ENCODE data around the gene SLMAP. TPM values are rescaled to one million over a fixed set of nuclear protein-coding genes. Genes with fewer than 3 reads are reported as not detected.

SLMAP gene
- total RNA-seq, 1 donor from 2014 or later, result 57.1 TPM

DNA sequence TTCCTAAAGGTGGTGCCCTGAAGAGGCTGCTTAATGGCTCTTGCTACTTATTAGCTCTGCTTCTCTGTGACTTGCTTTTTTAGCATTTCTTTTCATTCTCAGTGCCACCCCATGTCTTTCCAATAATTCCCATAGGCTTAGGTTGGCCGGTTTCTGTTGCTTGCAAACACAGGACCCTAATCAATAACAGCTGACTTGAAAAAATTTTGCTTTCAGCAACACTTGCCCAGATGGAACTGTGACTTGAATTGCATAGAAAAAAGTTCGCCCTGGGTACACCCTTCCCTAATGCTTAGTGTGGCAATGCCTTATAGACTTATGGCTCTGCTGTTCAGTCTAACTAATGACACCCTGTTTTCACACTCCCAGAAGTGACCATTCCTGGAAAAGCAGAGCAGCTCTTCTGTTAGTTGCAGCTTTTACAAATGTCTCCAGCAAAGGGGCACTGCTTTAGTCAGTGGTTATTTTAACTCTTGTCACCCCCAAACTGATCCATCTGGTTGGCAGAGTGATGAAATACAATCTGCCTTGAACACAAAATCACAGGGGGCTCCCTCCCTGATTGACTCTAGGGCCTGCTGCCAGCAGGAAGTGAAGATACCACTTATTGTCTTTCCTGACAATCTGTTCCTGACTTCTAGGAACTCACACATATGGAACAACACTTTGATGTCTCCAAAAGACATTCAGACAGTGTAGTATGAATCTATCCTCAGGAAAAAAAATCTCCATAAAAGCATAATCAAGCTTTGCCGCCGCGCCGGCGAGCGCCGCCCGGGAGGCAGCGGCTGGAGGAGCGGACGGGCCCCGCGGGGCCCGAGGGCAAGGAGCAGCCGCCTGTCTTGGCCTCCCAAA is 9.7 kb upstream of the SLMAP start:
- no peaks in the 10 kb centered on the region for H3K4me1 Mint-ChIP-seq
- CTCF ChIA-PET, result no interaction called here
- H3K36me3 Mint-ChIP-seq (ENCODE audit: low read depth), result no peaks in the 10 kb centered on the region
- no peak overlapping the region for H3K27ac Mint-ChIP-seq
- H3K4me3 Mint-ChIP-seq, result no peak overlapping the region
- TF ChIP-seq CTCF (IDR thresholded peaks at IDR 0.05), result no peak
- intact Hi-C loops (cut with micrococcal nuclease), result no loop called here
- POLR2A ChIA-PET, result interaction anchor here (0.6 kb wide), 1 partner anchor 109 kb away, joined by 3 read pairs; no protein-coding TSS in a partner anchor
- DNase-seq, result no peak
- ATAC-seq (ENCODE audit: low read depth), result no peak
- H3K27me3 Mint-ChIP-seq, result no peaks in the 10 kb centered on the region
- no peaks in the 10 kb centered on the region for H3K9me3 Mint-ChIP-seq

GRCh38 chr3:57749542-57749941 is 6.6 kb upstream of the SLMAP start:
- no peak for TF ChIP-seq CTCF (IDR thresholded peaks at IDR 0.05)
- CTCF ChIA-PET, result no interaction called here
- no peak overlapping the region for H3K27ac Mint-ChIP-seq
- no peaks in the 10 kb centered on the region for H3K36me3 Mint-ChIP-seq (ENCODE audit: low read depth)
- H3K4me3 Mint-ChIP-seq, result no peak overlapping the region
- intact Hi-C loops (cut with micrococcal nuclease), result no loop called here
- no peaks in the 10 kb centered on the region for H3K27me3 Mint-ChIP-seq
- DNase-seq (no peak), ATAC-seq (ENCODE audit: low read depth) (no peak)
- POLR2A ChIA-PET, result no interaction called here
- no peaks in the 10 kb centered on the region for H3K4me1 Mint-ChIP-seq
- no peaks in the 10 kb centered on the region for H3K9me3 Mint-ChIP-seq

DNA sequence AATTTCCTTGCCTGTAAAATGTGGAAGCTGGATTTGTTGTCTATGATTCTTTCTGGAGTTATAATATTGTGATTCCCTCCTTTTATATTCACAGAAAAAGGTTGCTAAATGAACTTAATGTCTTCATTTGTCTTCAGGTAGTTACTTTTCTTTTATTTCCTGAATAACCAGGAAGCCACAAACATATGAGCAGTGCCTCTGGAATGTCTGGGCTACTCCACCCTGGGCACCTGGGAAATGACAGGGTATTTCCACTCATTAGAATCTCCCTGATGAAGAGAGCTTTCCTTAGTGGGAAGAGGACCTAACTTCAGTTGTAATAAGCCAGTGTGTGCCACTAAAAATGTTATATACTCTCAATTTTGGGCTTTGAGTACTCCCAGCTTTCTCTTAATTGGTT is 3.8 kb upstream of the SLMAP start:
- Mint-ChIP-seq H3K9me3 (no peaks in the 10 kb centered on the region), H3K4me1 (peaks cover 11% of the 10 kb centered on the region), H3K4me3 (no peak overlapping the region), H3K36me3 (ENCODE audit: low read depth) (peaks cover 9% of the 10 kb centered on the region), H3K27me3 (no peaks in the 10 kb centered on the region), H3K27ac (no peak overlapping the region)
- ChIA-PET CTCF (no interaction called here), POLR2A (no interaction called here)
- DNase-seq, result no peak
- TF ChIP-seq CTCF (IDR thresholded peaks at IDR 0.05), result no peak
- ATAC-seq (ENCODE audit: low read depth), result no peak
- intact Hi-C loops (cut with micrococcal nuclease), result loop anchor here (10.0 kb wide), 1 partner anchor 682 kb away; the partner anchor contains the start of gene PDHB

GRCh38 chr3:57753016-57753415 is 3.1 kb upstream of the SLMAP start:
- DNase-seq (no peak), ATAC-seq (ENCODE audit: low read depth) (no peak)
- H3K9me3 Mint-ChIP-seq, result no peaks in the 10 kb centered on the region
- no peak overlapping the region for H3K27ac Mint-ChIP-seq
- TF ChIP-seq CTCF (IDR thresholded peaks at IDR 0.05), result no peak
- peaks cover 17% of the 10 kb centered on the region for H3K36me3 Mint-ChIP-seq (ENCODE audit: low read depth)
- intact Hi-C loops (cut with micrococcal nuclease), result loop anchor here (10.0 kb wide), 1 partner anchor 682 kb away; the partner anchor contains the start of gene PDHB
- POLR2A ChIA-PET, result no interaction called here
- CTCF ChIA-PET, result no interaction called here
- peaks cover 18% of the 10 kb centered on the region for H3K4me1 Mint-ChIP-seq
- no peak overlapping the region for H3K4me3 Mint-ChIP-seq
- no peaks in the 10 kb centered on the region for H3K27me3 Mint-ChIP-seq

DNA sequence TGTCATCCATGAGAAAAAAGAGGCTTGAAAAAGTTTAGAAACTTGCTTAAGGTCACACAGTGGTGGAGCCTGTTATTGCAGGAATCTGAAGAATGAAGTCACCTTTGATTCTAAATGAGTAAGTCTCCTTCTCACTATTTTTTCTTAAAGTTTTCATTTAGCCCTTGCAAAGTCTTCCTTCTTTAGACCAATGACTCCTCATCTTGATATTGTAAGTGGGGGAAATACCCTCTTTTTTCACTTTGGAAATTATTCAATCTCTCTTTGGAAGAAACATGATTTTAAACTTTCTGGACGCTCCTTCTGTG is 787 bp upstream of the SLMAP start:
- Mint-ChIP-seq H3K4me3 (peak overlapping the region; percentile 95), H3K27ac (peak overlapping the region; percentile 94), H3K36me3 (ENCODE audit: low read depth) (peaks cover 26% of the 10 kb centered on the region), H3K4me1 (peaks cover 39% of the 10 kb centered on the region), H3K9me3 (no peaks in the 10 kb centered on the region), H3K27me3 (no peaks in the 10 kb centered on the region)
- ChIA-PET POLR2A (interaction anchor here (0.9 to 2.4 kb wide), 6 partner anchors 63 to 527 kb away, joined by 3 to 37 read pairs (median 10); partner anchors contain the start of genes ARF4, DENND6A and PDE12), CTCF (interaction anchor here (1.4 kb wide), 1 partner anchor 158 kb away, joined by 5 read pairs; the partner anchor contains the start of gene ARF4)
- ATAC-seq (ENCODE audit: low read depth) (no peak), DNase-seq (no peak)
- no peak for TF ChIP-seq CTCF (IDR thresholded peaks at IDR 0.05)
- intact Hi-C loops (cut with micrococcal nuclease), result loop anchor here (1.0 to 10.0 kb wide), 3 partner anchors 84 to 679 kb away; partner anchors contain the start of genes HTD2, PDHB and RPP14

All from activated B cell treated with CpG ODN at 0.5 μM for 24 hours (primary cell).